GM19351 (cell line): ENCODE data around the gene CDC25C.
"Not testable (repeated sequence)": the region's sequence is repeated elsewhere in the genome, so short reads cannot be mapped to it uniquely, and the experiment has no call there.

Experiments used
- ATAC-seq: cut with Tn5 transposase; IDR thresholded peaks from one replicate; pipeline ENCODE4 v1.9.1; 2021; ENCODE audit warnings: mild to moderate bottlenecking, moderate library complexity; ENCODE audit not compliant: unreplicated experiment

Gene CDC25C

DNA sequence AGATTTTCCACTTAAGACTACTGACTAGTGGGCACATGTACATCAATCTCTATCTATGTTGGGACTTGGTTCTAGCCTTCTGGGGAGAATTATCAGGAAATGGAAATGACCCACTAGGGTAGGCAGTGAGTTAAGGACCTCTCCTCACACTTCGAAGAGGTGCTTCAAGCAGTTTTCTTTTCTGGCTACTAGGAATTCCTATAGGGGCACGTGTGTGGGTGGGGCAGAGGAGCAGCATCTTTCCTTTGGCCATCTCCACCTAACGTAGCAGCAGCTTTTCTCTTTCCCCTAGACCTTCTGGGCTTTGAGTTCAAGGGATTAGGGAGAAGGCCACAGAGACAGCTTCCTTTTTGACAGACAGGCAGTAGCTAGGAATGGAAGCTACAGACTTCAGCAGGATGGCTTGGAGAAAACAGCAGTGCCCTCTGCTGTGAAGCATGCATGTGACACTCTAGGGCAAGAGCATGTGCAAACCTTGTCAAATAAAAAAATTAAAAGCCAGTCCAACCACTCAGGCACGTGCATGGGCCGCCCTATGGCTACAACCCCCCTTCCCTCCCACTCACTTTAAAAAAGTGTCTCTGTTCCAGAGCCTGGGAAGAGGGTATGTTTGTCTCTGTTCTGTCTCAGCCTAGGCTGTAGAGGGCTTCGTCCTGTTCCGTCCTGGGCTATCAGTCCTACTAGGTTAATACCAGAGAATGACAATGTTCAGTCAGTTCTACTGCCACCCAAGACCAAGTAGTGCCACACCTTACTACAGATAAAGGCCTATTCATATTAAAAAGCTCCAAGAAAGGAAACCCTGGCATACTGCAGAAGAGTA is 48.5 kb downstream of the CDC25C start:
- ATAC-seq: no peak

DNA sequence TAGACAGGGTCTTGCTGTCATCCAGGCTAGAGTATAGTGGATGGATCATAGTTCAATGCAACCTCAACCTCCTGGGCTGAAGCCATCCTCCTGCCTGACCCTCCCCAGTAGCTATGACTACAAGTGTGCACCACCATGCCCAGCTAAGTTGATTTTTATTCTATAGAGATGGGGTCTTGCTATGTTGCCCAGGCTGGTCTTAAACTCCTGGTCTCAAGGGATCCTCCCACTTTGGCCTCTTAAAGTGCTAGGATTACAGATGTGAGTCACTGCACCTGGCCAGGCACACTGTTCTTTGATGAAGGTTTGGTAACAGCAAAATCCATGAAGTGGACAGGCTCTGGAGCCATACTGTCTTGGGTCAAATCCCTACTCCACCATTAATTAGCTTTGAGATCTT is 50.7 kb downstream of the CDC25C start:
- no peak for ATAC-seq

DNA sequence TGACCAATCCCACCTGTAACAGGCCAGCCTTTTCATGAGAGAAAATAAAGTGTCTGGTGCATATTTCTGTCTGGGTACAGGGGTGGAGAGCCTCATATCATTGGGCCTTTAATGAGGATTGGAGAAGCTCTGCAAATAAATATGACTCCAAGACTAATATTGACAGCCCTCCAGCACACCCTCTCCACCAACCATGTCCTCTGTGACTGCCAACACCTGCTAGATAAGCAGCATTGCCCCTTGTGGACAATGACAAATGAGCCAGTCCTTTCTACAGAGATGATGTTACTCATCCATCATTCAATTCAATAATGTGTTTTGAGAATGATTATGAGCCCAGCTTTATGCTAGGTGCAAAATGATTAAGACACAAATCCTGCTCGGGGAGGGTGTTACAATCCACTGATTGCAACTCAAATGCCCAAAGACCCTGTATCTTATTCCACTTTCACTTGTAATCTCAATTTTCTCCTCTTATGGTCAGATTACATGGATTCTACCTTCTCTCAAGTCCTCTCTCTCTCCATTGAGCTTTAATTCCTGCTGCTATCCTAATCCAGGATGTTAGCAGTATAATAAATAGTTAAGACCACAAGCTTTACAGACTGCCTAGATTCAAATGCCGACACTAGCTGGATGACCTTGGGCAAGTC is 55.1 kb downstream of the CDC25C start:
- no peak for ATAC-seq

DNA sequence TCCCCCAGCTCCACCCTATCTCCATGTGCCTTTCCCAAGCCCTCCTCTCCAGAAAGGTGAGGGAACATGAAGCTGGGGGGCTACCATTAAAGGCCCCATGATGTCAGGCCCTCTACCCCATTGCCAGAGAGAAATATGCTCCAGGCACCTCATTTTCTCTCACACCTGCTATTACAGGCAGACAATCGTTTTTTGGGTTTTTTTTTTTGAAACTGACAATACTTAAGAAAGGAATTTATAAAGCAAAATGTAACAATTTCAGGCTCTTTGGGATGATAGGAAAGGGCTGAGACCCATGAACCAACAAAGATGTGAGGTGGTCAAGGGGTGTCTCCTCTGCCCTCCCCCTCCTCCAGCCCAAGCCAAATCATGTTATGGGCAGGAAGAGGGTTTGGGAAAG is 55.7 kb downstream of the CDC25C start:
- no peak for ATAC-seq

DNA sequence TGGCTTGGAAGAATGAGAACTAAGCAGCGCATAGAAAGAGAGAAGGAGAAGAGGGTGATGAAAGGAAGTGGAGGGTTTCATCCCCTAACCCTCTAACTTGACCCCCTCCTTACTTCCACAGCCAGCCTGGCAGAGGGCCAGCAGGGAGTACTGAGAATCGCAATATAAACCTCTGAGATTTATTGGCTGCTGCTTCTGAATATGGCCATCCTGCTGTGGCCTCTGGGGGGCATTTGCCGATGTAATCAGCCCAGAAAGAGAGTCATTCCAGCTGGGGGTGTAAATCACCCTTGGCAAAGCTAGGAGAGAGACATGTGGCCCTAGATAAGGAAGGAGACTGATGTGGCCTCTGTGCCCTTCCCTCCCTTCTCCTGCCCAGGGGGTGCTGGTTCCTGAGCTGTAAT is 56.2 kb downstream of the CDC25C start:
- no peak for ATAC-seq

DNA sequence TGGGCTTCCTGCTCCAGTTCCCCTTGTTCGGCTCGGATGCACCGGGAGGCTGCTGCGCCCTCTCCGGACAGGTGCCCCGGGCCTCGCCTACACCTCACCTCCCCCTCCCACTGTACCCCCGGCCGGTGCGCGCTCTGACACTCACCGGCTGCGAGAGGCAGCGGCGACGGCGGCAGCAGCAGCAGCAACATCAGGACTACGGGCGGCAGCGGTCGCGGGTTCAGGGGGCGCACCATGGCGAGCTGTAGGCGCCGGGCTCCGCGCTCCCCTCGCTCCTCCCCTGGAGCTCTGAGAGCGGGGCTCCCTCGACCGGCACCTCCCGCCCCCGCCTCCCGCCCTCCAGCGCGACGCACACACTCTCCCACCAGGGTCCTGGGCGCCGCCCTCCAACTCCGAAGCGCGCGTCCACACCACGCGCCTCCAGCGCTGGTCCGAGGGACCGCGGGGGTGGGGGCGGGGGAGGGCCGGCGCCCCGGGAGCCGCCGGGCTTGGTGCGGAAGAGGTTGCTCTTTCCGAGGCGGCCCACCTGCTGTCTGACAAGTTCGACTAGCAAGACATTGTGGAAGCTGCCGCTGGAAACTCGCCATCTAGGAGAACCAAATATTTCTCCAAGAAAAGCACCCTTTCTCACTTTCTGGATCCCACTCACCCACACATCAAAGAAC is 57.3 kb downstream of the CDC25C start, which contains the start of gene GFRA3:
GFRA3 (minus strand) TSS at position 433 of the 665 bp plus-strand sequence; CDS start at position 236, 197 bp downstream.
- ATAC-seq: no peak

DNA sequence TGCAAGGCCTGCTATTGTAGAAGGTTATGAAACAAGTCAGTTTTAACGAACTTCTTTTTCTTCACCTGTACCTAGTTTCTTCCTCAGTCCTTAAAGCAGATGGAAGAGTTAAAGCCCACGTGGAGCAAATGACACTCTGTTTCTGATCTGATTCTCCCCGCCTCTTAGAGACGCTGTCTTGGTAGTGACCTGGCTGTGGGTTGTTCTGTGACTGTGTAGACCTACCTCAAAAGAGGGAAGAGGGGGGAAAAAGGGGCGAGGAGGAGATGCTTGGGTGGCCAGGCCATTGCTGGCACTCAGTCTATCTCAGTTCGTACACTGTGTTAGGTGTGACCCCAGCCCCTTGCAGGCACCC is 57.8 kb downstream of the CDC25C start:
- no peak for ATAC-seq

DNA sequence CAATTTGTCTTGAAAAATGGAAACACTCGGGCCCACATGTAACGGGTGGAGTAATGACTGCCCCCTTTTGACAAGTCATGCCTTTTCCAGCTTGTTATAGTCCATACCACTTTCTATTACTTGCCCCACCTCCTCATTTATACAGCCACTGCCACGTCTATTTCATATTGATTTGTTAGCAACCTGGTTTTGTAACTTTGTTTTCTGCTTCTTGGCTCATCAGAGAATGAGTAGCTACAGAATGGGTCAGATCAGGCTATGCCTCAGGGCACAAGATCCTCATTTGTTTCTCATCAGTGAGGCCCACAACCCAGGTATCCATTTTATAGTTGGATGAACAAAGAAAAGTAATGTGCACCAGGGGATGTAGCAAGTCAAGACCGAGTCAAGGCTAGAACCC is 58.9 kb downstream of the CDC25C start:
- no peak for ATAC-seq

DNA sequence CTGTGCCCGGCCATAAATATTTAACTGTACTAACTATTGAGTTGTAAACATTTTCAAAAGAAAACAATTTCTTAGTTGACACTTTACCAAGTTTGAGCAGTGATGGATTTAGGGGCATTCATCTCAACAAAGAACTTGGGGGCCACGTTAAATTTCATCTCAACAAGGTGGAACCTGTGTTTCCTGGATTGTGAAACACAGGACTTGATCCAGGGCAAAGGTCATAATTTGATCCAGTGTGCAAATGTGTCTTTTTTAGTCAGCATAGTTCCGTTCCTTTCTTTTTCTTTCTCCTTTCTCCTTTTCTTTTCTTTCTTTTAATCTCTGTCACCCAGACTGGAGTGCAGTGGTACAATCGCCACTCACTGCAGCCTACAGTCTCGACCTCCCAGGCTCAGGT is 60.3 kb downstream of the CDC25C start:
- no peak for ATAC-seq

DNA sequence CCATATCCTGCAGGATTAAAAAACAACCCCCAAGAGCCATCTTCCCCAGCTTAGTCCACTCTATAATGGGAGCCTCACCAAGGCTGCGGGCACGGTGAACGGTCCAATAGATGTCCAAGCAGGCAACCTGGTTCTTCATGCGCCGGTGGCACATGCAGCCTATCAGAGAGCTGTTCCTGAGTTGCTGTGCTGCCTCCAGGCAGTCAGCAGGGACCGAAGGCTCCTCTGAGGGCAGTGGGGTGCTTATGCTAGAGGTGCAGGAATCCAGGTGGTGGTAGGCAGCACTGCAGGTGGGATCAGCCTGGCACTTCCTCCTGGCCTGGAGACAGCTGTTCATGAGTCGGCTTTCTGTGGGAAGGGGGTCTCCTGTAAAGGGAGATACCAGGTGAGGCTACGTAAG is 67.4 kb downstream of the CDC25C start:
- no peak for ATAC-seq

DNA sequence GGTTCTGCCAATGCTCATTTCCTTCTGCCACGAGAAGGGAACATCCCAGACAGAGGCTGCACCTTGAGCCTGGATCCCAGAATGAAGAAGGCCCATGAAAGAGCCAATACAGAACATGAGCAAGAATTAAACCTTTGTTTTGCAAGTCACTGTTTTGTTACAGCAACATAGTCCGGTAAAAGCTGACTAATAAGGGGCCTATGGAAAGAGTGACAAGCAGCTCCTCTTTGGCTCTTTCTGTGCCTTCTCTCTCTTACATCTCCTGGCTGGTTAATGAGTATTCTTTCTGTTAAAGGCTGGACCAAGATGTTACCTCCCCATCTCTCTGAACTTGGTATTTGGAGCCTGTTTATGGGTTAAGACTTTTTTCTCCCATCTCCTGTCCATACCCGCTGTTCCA is 68.0 kb downstream of the CDC25C start:
- ATAC-seq: no peak

DNA sequence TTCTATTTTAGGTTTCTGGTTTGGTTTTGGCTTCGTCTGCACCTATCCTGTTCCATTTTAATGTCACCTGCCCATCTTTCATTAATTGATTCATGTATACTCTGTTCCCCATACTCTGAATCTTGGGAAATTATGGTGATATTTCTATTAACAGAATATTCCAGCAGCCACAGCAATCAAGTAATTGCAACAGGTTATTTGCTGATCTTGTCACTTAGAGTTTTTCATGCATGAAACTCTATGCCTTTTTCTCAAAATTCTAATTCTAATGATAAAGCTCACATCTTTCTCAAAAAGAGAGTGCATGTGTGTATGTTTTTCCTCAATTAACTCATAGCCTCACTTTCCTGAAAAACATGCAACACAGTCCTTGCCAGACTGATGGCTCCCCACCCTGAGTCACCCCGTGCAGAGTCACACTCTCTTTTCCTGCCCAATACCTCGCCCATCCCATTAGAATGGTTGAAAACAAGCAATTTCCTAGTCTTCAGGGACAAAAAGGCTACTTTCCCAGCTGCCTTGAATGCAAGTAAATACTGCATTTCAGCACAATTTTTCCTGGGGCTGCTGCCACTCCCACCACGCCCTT is 72.8 kb downstream of the CDC25C start:
- no peak for ATAC-seq

DNA sequence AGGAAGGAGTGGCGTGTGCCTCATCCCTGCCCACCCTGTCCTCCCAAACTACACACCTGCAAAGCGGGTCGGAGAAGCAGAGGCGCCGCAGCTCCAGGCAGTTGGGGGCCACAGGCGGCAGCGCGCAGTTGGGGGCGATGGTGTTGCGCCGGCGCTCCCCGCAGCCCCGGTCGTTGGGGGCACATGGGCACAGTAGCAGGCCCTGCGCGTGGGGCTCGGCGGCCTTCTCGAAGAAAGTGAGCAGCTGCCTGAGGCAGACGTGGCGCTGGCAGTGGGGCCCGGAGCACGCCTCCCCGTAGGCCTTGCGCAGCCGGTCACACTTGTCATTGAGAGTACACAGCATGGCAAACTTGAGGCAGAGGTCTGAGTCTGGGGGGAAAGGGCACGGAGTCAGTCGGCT is 74.0 kb downstream of the CDC25C start:
- no peak for ATAC-seq

DNA sequence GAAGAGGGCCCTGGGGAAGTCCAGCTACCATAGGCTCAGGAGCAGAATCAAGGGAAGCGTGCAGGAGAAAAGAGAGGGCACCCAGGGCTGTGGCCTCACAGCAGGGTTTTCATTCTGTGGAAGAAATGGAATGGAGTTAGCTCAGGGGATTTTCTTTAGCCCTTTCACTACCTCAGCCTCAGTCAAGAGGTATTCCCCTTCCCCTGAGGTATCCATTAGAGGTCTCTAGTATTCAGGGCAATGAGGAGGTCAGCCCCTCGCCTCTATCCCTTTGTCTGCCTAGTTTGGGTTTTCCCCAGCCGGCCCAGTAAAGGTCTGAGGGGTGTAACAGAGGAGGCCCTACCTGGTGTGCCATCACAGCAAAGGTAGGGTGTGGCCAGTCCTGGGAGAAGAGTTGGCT is 78.7 kb downstream of the CDC25C start:
- no peak for ATAC-seq

DNA sequence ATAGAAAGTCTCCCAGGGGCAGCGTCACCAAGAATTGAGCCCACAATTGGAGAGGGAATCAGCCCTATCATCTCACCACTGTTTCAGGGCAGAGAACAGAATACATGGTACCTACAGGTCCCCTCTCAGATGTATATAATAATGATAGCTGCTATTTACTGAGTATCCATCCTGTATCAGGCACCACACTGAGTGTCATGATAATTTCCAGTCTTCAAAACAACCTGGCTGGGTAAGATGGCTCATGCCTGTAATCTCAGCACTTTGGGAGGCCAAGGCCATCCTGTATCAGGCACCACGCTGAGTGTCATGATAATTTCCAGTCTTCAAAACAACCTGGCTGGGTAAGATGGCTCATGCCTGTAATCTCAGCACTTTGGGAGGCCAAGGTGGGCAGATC is 83.8 kb downstream of the CDC25C start:
- not testable (repeated sequence) for ATAC-seq

DNA sequence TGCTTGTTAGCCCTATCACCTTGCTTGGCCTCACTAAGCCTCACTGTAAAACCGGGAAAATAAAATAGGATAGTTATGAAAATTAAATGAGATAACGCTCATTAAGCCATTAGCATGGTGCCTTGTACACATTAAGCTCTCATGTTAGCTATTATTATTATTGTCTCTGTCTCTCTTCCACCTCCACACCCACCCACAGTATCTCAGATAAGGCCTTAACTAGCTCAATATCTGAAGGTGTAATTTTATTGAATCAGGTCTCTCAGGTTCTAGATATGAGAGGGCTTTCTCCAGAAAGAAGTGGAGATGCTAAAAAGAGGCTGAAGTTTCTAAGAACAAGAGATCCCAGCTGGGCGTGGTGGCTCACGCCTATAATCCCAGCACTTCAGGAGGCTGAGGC is 84.8 kb downstream of the CDC25C start:
- no peak for ATAC-seq

DNA sequence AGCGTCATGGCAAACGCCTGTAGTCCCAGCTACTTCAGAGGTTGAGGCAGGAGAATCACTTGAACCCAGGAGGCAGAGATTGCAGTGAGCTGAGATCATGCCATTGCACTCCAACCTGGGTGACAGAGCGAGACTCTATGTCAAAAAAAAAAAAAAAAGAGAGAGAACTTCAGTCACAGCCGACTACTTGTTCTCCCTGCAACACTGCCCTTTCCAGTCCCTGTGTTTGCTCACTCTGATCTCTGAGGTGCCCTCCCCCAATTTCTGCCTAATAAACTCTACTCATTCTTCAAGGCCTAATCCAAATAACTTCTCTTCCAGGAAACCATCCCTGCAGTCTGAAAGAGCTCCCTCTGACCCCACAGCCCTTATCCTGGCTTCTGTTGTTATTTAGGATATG is 85.3 kb downstream of the CDC25C start:
- no peak for ATAC-seq

DNA sequence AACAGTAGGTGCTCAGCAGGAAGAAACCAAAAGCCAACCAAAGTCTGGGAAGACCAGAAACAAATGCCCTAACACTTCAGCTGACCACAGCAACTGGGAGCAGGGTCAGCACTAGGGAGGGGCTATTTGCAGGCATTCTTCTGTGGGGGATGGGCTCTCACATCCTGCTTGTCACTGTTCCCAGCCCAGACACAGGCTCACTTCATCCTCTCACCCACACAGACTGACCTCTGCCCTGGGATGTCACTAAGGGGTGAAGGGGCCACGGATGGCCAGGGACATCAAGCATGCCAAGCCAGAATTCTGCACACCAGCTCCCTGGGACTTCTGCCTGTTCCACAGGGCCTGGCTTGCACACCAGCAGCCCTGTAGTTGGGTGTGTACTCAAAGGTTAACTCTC is 85.9 kb downstream of the CDC25C start:
- no peak for ATAC-seq

DNA sequence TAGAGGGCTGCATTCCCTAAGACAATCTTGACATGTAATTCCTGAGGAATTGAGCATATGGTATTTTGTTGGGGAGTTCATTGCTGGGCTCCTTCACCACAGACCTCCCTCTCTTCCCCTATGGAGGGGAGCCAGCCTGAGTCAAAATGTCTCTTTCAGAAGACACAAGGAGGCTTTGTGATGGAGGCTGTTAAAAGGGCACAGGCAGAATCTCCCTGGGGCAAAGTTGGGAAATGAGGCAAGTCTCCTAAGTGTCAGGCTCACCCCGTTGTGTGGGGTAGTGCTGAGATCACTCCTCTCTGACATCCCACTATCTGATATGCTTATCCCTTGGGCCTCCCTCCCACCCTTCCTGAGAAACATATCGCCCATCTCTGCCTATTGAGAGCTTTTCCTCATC is 87.8 kb downstream of the CDC25C start:
- no peak for ATAC-seq

DNA sequence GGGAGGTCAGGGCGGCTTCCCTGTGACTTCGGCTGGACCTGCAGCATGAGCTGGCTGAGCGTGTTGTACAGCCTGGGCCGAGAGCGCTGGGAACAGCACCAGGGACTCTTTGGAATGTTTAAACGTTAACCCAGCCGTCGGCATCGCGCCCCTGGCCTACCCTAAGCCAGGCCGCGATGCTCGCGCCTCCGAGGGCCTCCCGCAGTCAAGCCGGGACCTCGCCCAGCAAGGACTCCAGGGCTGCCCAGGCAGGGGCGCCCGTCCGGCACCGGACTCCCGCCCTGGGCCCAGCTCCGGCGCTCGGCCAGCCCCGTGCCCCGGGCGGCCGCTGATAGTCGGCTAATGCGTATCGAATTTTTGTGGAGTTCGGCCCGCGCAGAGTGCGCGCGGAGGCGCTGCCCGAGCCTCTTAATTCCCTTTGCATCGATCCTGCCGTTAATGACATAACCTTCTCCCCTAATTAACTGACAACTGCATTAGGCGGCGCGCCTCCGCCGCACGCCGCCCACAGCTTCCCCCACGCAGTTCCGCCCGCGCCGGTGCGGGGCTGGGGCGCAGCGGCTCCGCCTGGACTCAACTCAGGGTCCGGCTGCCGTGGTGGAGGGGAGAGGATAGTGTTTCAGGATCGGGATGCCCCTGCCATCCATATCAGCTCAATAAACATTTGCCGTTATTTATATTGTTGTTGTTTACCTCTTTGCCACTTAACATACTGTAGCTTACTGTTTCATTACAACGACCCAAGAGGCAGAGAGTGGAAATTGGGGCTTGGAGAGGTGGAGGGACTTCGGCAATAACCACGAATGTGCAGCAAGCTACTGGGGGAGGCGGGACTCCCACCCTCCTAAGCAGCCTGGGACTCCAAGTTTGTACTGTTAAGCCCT is 89.7 kb downstream of the CDC25C start:
- ATAC-seq: no peak
